Hindlimb muscle (tissue), 1 donor: ENCODE results near the gene IP6K1. TPM values are rescaled to one million over a fixed set of nuclear protein-coding genes. Genes with fewer than 3 reads are reported as not detected.
"Not testable (repeated sequence)": the region's sequence is repeated elsewhere in the genome, so short reads cannot be mapped to it uniquely, and the experiment has no call there.

Source experiments
- DNase-seq: peaks from one replicate; pipeline ENCODE4 v3.0.0-alpha.2; 2013
- polyA plus RNA-seq: library from polyadenylated mRNA; unstranded; fragments of 120-200 nt; gene quantifications from one replicate; pipeline ENCODE4 v1.2.1, GENCODE V29; 2013; ENCODE audit not compliant: insufficient read length

The IP6K1 gene
- polyA plus RNA-seq, 1 donor: 22.7 TPM

DNA sequence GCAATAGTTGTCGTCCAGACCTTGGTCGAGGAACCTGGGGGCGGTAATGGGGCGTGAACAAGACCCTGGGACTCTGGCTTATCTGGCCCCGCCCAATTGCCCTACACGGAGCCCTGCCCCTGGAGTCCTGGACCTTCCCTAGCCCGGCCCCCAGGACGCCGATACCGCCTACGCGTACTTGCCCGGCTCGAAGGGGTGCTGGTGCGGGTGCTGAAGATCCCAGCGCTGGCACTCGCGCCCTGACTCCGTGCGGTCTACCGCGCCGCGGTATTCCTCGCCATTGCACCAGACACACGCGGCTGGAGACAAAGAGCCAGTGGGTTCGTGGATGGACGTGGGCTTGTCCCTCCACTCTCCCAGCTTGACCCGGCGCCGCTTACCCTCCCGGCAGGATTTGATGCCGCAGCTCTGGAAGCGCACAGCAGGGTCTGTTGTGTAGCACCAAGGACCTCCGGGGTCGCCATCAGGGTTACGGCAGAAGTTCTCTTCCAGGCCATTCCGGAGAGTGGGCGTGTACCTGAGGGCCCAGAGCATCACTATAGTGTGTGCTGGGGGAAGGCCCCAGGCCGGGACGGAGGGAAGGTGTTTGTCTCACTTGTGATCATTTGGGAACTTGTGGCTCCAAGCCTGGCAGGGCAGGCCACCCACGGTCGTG, 99.4 kb downstream of the IP6K1 start:
- not testable (repeated sequence) for DNase-seq

DNA sequence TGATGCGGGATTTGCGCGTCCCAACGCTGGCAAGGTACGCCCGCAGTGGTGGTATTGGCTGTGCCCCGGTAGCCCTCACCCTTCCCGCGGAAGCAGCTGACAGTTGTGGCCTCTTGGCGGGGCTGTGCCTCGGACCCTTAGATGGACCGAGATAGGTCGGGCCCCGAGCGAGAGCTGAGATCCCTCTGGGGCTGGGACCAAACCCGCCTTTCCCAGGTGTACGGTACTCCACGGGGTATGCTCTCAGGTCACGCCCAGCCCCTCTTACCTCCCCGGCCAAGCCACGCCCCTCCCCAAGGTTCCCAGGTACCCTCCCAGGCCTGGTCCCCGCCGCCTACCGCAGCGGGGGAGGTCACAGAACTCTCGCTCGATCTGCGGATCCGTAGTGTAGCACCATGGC, 100.0 kb downstream of the IP6K1 start:
- DNase-seq: not testable (repeated sequence)

DNA sequence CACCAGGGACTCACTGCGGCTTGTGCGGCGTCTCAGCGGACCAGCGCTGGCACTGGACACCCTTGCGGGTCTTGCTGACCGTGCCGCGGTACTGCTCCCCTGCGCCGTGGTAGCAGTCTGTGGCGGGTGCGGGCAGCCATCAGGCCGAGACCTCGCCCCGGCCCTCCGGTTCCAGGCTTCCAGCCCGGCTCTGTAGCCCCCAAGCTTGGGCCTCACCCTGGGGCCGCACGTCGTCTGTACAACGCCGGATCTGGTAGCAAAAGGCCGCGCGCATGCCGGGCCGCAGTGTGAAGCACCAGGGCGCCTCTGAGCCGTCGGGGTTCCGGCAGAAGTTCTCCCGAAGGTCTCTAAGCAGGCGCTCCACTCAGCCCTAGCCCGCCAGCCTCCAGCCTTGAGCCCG, 100.5 kb downstream of the IP6K1 start:
- DNase-seq: not testable (repeated sequence)

DNA sequence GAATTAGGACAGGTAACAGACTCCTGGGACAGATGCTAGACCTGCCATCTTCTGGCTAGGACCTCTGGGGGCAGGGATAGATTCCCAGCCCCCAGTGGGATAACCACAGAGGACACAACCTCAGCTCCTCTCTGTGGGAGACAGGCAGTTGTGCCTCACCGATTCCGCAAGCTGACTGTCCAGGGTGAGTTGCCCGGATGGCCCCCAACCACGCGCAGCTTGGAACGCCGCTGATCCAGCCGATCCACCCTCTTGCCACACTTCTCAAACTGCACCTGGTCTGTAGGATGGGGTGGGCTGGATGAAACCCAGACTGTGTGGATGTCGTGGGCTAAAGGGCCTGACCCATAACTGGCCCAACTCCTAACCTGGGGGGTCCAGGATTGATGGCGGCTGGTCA, 101.2 kb downstream of the IP6K1 start:
- not testable (repeated sequence) for DNase-seq

DNA sequence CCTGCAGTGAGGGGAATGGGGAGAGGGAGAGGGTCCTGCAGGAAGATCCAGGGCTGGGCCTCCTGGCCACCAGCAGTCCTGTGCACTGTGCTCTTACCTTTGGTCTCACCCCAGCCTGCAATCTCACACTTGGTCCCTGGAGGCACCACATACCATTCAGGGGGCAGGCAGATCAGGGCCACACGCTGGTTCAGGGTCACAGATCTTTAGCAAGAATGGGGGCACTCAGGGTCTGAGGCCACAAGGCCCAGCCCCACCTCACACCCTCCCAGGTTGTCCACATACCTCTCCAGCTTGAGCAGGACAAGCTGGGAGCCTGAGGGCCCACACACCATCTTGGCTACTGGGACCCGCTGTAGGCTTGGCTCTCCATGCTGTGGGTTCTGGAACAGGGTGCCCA, 101.9 kb downstream of the IP6K1 start:
- DNase-seq: not testable (repeated sequence)

DNA sequence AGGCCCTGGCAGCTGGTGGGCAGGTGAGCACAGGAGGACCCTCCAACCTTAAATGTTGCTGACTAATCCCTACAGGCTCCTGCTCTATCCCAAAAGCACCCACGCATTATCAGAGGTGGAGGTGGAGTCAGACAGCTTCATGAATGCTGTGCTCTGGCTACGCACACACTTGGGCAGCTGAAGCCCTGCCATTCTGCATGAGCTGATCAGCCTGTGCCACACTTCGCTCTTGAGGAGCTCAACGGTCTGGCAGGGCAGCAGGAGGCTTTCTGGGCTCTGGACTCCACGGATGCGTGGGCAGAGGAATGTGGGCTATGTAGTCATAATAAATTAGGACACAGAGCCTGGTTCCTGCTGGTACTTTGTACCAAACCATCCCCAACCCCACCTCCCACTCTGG, 103.2 kb downstream of the IP6K1 start:
- DNase-seq: no peak

DNA sequence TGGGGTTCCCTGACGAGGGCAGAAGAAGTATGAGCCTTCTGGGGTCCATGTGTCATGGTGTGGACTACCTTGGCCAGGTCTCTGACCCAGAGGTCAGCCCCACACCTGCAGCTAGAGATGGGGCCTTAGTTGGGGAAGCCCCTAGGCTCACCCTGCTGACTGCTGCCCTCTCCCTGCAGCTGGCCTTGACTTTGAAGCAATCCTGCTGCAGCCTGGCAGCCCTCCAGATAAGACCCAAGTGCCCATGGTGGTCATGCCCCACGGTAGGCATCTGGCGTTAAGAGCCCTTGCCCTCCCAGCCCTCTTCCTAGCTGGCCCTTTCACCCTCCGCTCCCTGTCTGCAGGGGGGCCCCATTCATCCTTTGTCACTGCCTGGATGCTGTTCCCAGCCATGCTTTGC, 104.8 kb downstream of the IP6K1 start:
- DNase-seq: no peak

DNA sequence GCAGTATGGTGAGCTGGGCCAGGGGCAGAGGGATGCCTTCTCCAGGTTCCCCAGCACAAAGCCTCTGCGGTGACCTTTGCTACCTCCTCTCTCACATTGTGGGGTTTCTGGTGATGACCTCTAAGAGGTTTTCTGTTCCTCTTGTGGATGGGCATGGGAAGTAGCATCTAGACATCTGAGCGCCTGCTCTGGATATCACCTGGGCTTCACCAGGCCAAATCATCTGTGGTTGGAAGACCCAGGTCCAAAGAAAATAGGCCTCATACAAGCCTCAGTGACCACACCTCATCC, 105.2 kb downstream of the IP6K1 start:
- DNase-seq: no peak

DNA sequence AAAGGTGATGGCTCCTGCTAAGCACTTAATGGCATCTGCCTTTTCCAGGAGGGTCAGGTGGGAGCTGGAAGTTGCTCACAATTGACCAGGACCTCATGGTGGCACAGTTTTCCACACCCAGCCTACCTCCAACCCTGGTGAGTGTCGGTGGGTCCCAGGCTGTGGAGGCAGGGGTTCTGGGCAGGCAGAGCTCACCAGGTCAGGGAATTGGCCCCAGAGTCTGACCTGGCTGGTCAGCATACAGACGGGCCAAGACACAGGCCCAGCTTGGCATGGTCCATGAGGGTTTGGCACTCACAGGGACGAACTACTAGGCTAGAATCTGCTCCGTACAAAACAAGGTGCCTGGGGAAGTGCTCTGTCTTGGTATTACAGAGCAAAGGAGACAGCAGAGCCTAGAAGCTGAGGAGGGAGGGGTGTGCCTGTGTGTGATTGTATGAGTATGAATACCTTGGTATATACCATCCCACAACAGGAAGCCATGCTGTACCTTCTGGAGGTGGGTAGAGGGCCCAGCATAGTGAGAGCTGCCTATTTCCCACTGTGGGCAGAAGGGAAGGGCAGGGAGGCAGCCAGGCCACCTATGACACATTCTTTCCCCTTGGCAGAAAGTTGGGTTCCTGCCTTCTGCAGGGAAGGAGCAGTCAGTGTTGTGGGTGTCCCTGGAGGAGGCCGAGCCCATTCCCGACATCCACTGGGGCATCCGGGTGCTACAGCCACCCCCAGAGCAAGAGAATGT, 105.7 kb downstream of the IP6K1 start:
- DNase-seq: no peak

DNA sequence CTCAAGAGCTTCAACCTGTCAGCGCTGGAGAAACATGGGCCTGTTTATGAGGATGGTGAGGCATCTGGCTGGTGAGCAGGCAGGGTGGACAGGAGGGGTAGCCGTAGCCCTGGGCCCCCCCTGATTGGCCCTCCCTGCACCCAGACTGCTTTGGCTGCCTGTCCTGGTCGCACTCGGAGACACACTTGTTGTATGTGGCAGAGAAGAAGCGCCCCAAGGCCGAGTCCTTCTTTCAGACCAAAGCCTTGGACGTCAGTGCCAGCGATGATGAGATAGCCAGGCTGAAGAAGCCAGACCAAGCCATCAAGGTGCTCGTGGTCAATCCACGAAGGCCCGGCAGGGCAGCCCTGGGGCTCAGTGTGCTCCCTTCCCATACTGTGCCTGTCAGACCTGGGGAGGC, 110.4 kb downstream of the IP6K1 start:
- no peak for DNase-seq

DNA sequence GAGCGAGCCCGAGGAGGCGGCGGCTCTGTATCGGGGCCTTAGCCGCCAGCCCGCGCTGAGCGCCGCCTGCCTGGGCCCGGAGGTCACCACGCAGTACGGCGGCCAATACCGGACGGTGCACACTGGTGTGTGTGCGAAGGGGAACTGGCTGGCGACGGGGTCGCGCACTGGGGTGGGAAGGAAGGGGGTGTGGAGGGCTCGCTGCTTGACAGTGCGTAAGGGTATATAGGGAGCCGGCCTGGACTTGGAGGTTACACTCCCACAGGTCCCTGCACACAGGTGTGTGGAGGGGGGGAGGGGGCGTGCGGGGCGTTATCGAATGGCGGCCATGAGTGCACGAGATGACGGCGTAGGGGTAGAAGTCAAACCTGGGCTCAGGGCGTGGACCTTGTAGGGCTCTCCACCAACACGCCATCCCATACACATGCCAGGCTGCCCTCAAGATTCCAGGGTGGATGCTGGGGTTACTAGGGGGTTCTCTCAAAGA, 111.8 kb downstream of the IP6K1 start:
- no peak for DNase-seq

Other genes starting within 250 kb of the IP6K1 start
- gene BSN, start 232.1 kb downstream of the IP6K1 start, polyA plus RNA-seq: 1.4 TPM
- gene APEH, start 112.2 kb downstream of the IP6K1 start, polyA plus RNA-seq: 66.4 TPM
- gene MST1, start 97.1 kb downstream of the IP6K1 start, polyA plus RNA-seq: 16.7 TPM
- 56.9 TPM for gene RNF123, start 97.0 kb downstream of the IP6K1 start, polyA plus RNA-seq
- gene AMIGO3, start 66.9 kb downstream of the IP6K1 start, polyA plus RNA-seq: 4.8 TPM
- 10.9 TPM for gene GMPPB, start 62.6 kb downstream of the IP6K1 start, polyA plus RNA-seq
- gene CDHR4, start 13.3 kb upstream of the IP6K1 start, polyA plus RNA-seq: not detected
- gene INKA1, start 16.7 kb upstream of the IP6K1 start, polyA plus RNA-seq: 7.4 TPM
- 20.5 TPM for gene UBA7, start 27.4 kb upstream of the IP6K1 start, polyA plus RNA-seq
- gene TRAIP, start 70.0 kb upstream of the IP6K1 start, polyA plus RNA-seq: 4.8 TPM
- gene CAMKV, start 83.4 kb upstream of the IP6K1 start, polyA plus RNA-seq: 0.09 TPM
- gene MST1R, start 117.3 kb upstream of the IP6K1 start, polyA plus RNA-seq: 4.4 TPM
- gene MON1A, start 143.3 kb upstream of the IP6K1 start, polyA plus RNA-seq: 9.7 TPM
- 74.8 TPM for gene RBM6, start 153.6 kb upstream of the IP6K1 start, polyA plus RNA-seq